Kidney (tissue), 14 donors: ENCODE data around the gene FBN2. TPM values are rescaled to one million over a fixed set of nuclear protein-coding genes. Genes with fewer than 3 reads are reported as not detected.

Experiments
- DNase-seq, 5 donors: peaks; one replicate each; pipeline ENCODE4 v3.0.0-alpha.2; 2013 to 2020
- FAIRE-seq: peaks from 2 replicates; lab custom pipeline; 2012; peaks lifted over from hg19 to GRCh38; lab: Jason Lieb, UNC
- H3K27ac ChIP-seq, 2 donors: one replicate each; pipeline ENCODE4 v1.7.0; 2013; ENCODE audit warnings: low read depth in 2 of 2, low read length in 2 of 2, inconsistent platforms in 1 of 2
- H3K27me3 ChIP-seq: one replicate; pipeline ENCODE4 v1.7.1; 2013; ENCODE audit warnings: low read length, inconsistent platforms; ENCODE audit not compliant: control insufficient read depth, insufficient read depth
- H3K36me3 ChIP-seq, 3 donors: one replicate each; pipeline versions ENCODE4 v1.7.0 to v1.7.1; 2013; ENCODE audit warnings: low read length in 3 of 3, control low read depth in 1 of 3, inconsistent platforms in 1 of 3; ENCODE audit not compliant: insufficient read depth in 3 of 3, control insufficient read depth in 2 of 3
- H3K4me1 ChIP-seq, 3 donors: one replicate each; pipeline versions ENCODE4 v1.7.0 to v1.7.1; 2013; ENCODE audit warnings: low read length in 3 of 3, inconsistent platforms in 1 of 3, low read depth in 1 of 3; ENCODE audit not compliant: control insufficient read depth in 2 of 3, insufficient read depth in 2 of 3
- H3K4me3 ChIP-seq, 3 donors: one replicate each; pipeline versions ENCODE4 v1.7.0 to v1.8.1; 2013; ENCODE audit warnings: low read length in 3 of 3, control low read depth in 1 of 3, inconsistent platforms in 1 of 3
- H3K9ac ChIP-seq, 3 donors: one replicate each; pipeline versions ENCODE4 v1.7.0 to v1.7.1; 2013; ENCODE audit warnings: low read length in 3 of 3, control low read depth in 1 of 3, inconsistent platforms in 1 of 3
- H3K9me3 ChIP-seq, 3 donors: one replicate each; pipeline versions ENCODE4 v1.7.0 to v1.7.1; 2013; ENCODE audit warnings: low read length in 3 of 3, control low read depth in 1 of 3, inconsistent platforms in 1 of 3; ENCODE audit not compliant: control insufficient read depth in 2 of 3, insufficient read depth in 1 of 3
- intact Hi-C: fragments of 100-400 bp; cut with DNase I; formaldehyde crosslinking; loops from one replicate; pipeline ENCODE4 v1.11.1; 2022
- polyA plus RNA-seq: library from polyadenylated mRNA; stranded (reverse); fragments of 350-450 nt; fragmentation: Illumina TruSeq; extraction: RNeasy Lipid Tissue Mini Kit (QIAGEN cat#74804); gene quantifications from one replicate; pipeline ENCODE4 v1.2.3, GENCODE V29; 2014; ENCODE audit warnings: low read depth, low replicate concordance; ENCODE audit not compliant: insufficient read depth
- total RNA-seq: library from RNA; stranded (reverse); fragmentation: NEBNext Ultra II Directional; extraction: Animal tissue kit (Norgen Biotek cat#: 25700); gene quantifications from one replicate; pipeline ENCODE4 v1.2.1, GENCODE V29; 2021
- TF ChIP-seq, protein P1 (sequence below): IDR thresholded peaks from 3 replicates; pipeline ENCODE4 v1.5.1; 2012; ENCODE audit warnings: mild to moderate bottlenecking, moderate library complexity, borderline replicate concordance; ENCODE audit not compliant: insufficient read depth; ENCODE audit errors: extremely low read depth
- donor health status: control.
- donor health status: control.
- donor health status: control.
- donor health status: control.
- donor health status: control.
- donor health status: DM: yes; HTN: yes; CAD: no.
- donor health status: Normal renal cell carcinoma (clear cell type).

Gene FBN2
- total and polyA plus RNA-seq, 2 donors from 2014 or later: 0.11 to 1.0 TPM

DNA sequence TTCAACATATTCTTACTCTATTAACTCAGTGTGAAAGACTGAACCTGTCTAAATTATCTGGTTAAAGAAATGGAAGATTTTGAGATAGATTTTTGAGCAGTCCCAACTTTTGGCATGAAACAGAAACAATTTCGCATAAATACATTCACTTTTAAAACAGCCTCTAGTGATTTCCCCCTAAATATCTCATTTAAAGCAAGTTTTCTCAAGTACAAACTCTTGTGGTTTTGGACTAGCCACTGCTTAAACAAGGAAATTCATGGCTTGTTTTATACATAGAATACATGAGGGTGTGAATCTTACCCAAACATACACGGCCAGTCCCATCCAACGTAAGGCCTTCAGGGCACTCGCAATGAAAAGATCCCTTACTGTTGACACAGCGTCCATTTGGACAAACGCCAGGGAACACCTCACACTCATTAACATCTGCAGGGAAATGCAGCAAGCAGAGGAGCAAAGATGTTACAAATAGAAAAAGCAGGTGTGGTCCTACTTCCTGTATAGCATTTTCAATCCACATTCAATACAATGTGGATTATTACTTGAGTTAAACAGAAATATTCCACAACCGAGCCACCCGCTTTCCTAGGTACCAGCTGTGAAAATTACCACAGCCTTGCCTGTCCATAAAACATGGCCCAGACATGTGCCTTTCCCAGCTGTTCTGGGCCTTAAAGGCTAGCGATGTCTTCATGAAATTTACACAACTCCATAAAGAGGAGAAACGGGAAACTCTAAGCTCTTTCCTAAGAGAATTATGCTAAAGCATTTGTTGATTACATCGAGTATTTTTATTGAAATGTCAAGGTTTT, 188.8 kb downstream of the FBN2 start:
- H3K9ac ChIP-seq: no peak overlapping the region
- peaks cover 0 to 4% (median 0%) of the 10 kb centered on the region in 3 donors for H3K4me1 ChIP-seq
- H3K4me3 ChIP-seq: no peak overlapping the region
- TF ChIP-seq, protein P1, sequence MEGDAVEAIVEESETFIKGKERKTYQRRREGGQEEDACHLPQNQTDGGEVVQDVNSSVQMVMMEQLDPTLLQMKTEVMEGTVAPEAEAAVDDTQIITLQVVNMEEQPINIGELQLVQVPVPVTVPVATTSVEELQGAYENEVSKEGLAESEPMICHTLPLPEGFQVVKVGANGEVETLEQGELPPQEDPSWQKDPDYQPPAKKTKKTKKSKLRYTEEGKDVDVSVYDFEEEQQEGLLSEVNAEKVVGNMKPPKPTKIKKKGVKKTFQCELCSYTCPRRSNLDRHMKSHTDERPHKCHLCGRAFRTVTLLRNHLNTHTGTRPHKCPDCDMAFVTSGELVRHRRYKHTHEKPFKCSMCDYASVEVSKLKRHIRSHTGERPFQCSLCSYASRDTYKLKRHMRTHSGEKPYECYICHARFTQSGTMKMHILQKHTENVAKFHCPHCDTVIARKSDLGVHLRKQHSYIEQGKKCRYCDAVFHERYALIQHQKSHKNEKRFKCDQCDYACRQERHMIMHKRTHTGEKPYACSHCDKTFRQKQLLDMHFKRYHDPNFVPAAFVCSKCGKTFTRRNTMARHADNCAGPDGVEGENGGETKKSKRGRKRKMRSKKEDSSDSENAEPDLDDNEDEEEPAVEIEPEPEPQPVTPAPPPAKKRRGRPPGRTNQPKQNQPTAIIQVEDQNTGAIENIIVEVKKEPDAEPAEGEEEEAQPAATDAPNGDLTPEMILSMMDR: no peak
- no peak overlapping the region for H3K27ac ChIP-seq
- H3K27me3 ChIP-seq: no peaks in the 10 kb centered on the region
- intact Hi-C loops: no loop called here
- DNase-seq (no peak), FAIRE-seq (no peak)
- no peaks in the 10 kb centered on the region for H3K9me3 ChIP-seq
- H3K36me3 ChIP-seq: peaks cover 0 to 3% (median 0%) of the 10 kb centered on the region in 3 donors

DNA sequence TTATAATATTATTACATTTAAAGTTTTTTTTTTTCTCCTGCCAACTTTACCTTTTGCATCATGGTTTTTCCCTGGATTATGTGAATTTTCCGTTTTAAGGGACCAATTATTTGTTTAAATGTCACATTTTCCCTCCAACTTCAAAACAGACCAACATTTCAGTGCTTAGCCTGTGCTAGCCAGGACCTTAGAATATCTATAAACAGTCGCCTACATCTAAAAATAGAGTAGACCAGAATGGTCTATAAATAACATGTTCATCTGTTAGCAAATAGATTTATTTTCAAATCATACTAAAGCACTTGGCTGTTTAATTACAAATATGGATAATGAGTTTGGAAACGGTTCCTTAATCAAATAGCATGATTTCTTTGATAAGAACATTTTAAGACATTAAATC, 192.0 kb downstream of the FBN2 start:
- DNase-seq: no peak
- H3K9me3 ChIP-seq: no peaks in the 10 kb centered on the region

DNA sequence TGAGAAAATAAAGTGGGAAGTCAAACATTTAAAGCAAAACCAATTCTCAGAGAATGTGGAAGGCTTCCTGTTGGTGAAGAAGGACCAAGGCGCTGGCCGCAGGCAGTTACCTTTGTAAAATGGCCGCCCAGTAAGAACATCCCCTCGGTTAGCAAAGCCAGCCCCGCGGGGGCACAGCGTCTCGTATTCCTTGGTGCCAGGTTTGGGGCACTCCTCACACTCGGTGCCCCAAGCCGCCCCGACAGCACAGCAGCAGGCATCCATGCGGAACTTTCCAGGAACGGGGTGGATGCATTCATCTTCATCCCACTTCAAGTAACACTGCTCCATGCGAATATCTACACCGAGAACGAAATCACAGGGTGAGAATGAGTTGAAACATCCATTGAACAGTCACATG, 192.8 kb downstream of the FBN2 start:
- H3K4me1 ChIP-seq: no peaks in the 10 kb centered on the region
- intact Hi-C loops: no loop called here
- H3K9ac ChIP-seq: no peak overlapping the region
- DNase-seq (no peak), FAIRE-seq (no peak)
- no peak overlapping the region for H3K4me3 ChIP-seq
- TF ChIP-seq, protein P1: no peak
- H3K27ac ChIP-seq: no peak overlapping the region
- H3K9me3 ChIP-seq: no peaks in the 10 kb centered on the region
- no peaks in the 10 kb centered on the region for H3K27me3 ChIP-seq
- peaks cover 0 to 3% (median 0%) of the 10 kb centered on the region in 3 donors for H3K36me3 ChIP-seq

More for the DNA sequence above, 192.0 kb downstream of the FBN2 start:
- TF ChIP-seq, protein P1: no peak
- Histone ChIP-seq H3K4me3 (no peak overlapping the region), H3K27ac (no peak overlapping the region), H3K9ac (no peak overlapping the region), H3K27me3 (no peaks in the 10 kb centered on the region), H3K4me1 (no peaks in the 10 kb centered on the region), H3K36me3 (peaks cover 0 to 3% (median 0%) of the 10 kb centered on the region in 3 donors)
- FAIRE-seq: no peak
- intact Hi-C loops: no loop called here
